Renal cortical epithelial cell (primary cell): Measurements from ENCODE around the gene SLC16A5. TPM values are rescaled to one million over a fixed set of nuclear protein-coding genes. Genes with fewer than 3 reads are reported as not detected.

Experiments used
- total RNA-seq: library from RNA; depleted of rRNA; stranded (reverse); fragments of >200 nt; gene quantifications from 2 replicates; pipeline ENCODE4 v1.2.3, GENCODE V29; 2014

The SLC16A5 gene
- total RNA-seq, 1 donor from 2014 or later: 165 TPM

Other genes starting within 250 kb of the SLC16A5 start
- 0.10 TPM in 1 of 2 replicates, not detected in the other for gene GRIN2C, start 228.1 kb upstream of the SLC16A5 start, total RNA-seq
- 30.6 and 31.3 TPM in 2 replicates for gene FDXR, start 215.0 kb upstream of the SLC16A5 start, total RNA-seq
- not detected in 2 replicates for gene FADS6, start 194.3 kb upstream of the SLC16A5 start, total RNA-seq
- gene USH1G, start 164.7 kb upstream of the SLC16A5 start, total RNA-seq: not detected in 2 replicates
- gene OTOP2, start 163.7 kb upstream of the SLC16A5 start, total RNA-seq: not detected in 2 replicates
- gene OTOP3, start 152.1 kb upstream of the SLC16A5 start, total RNA-seq: not detected in 2 replicates
- 3.9 and 6.9 TPM in 2 replicates for gene HID1, start 115.2 kb upstream of the SLC16A5 start, total RNA-seq
- 36.8 and 69.2 TPM in 2 replicates for gene CDR2L, start 100.3 kb upstream of the SLC16A5 start, total RNA-seq
- 19.9 and 40.8 TPM in 2 replicates for gene MRPL58, start 75.3 kb upstream of the SLC16A5 start, total RNA-seq
- 266 and 415 TPM in 2 replicates for gene ATP5PD, start 41.0 kb upstream of the SLC16A5 start, total RNA-seq
- 13.4 and 29.6 TPM in 2 replicates for gene KCTD2, start 40.7 kb upstream of the SLC16A5 start, total RNA-seq
- gene ARMC7, start 22.0 kb downstream of the SLC16A5 start, total RNA-seq: 1.2 and 14.2 TPM in 2 replicates
- gene NT5C, start 43.8 kb downstream of the SLC16A5 start, total RNA-seq: 22.9 and 77.3 TPM in 2 replicates
- 171 and 366 TPM in 2 replicates for gene JPT1, start 66.6 kb downstream of the SLC16A5 start, total RNA-seq
- 96.6 and 151 TPM in 2 replicates for gene SUMO2, start 95.0 kb downstream of the SLC16A5 start, total RNA-seq
- gene NUP85, start 117.7 kb downstream of the SLC16A5 start, total RNA-seq: 27.6 and 37.7 TPM in 2 replicates
- gene GGA3, start 173.7 kb downstream of the SLC16A5 start, total RNA-seq: 14.8 and 25.8 TPM in 2 replicates
- gene MRPS7, start 173.9 kb downstream of the SLC16A5 start, total RNA-seq: 45.9 and 61.5 TPM in 2 replicates
- gene MIF4GD, start 183.3 kb downstream of the SLC16A5 start, total RNA-seq: 15.1 and 16.3 TPM in 2 replicates
- gene SLC25A19, start 201.5 kb downstream of the SLC16A5 start, total RNA-seq: 2.8 and 5.6 TPM in 2 replicates